Epithelial cell of prostate (primary cell): Measurements from ENCODE around the gene HMGCS1.
"Not testable (repeated sequence)": the region's sequence is repeated elsewhere in the genome, so short reads cannot be mapped to it uniquely, and the experiment has no call there.

Source experiments
- DNase-seq: peaks from one replicate; pipeline ENCODE4 v3.0.0-alpha.2; 2011; ENCODE audit warnings: low read depth, low spot score
- H3K27ac ChIP-seq: fragments of 450-650 bp; 2 replicates; pipeline ENCODE4 v1.5.1; 2017; ENCODE audit warnings: mild to moderate bottlenecking

The HMGCS1 gene

GRCh38 chr5:43313854-43314457 is 744 bp upstream of the HMGCS1 start:
- peak overlapping the region; percentile 92 for H3K27ac ChIP-seq
- no peak for DNase-seq

DNA sequence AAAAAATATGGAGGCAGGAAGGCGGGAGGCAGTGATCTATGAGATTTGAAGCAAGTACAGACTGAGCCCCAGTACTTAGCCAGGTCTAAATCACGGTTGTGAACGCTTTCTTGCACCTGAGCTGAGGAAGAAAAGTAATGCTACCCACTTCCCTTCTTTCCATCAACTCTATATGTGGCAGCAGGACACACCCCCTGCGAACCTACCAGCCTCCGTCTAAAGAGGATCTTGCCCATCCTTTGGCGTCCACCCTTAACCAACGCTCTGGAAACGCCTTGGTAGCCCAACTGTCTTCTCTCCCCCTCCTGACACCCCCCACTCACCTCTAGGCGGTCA is 545 bp downstream of the HMGCS1 start:
- H3K27ac ChIP-seq, result peak overlapping the region; percentile 92
- no peak for DNase-seq

GRCh38 chr5:43312076-43312661 is 1.0 kb downstream of the HMGCS1 start:
- peak overlapping the region; percentile 92 for H3K27ac ChIP-seq
- no peak for DNase-seq

- peak; percentile 65 for DNase-seq
Measured at GRCh38 chr5:43309637-43310036, 3.6 kb downstream of the HMGCS1 start.

DNA sequence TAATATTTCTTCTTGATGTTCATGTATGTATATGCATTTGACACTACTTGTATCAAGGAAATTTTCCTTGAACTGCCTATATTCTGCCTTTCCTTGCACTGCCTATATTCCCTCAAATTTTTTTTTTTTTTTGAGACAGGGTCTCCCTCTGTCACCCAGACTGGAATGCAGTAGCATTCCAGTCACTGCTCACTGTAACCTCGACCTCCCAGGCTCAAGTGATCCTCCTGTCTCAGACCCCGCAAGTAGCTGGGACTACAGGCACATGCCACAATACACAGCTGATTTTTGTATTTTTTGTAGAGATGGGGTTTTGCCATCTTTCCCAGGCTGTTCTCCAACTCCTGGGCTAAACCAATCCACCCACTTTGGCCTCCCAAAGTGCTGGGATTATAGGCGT is 4.1 kb downstream of the HMGCS1 start:
- no peak for DNase-seq
- peak overlapping the region; percentile 50 for H3K27ac ChIP-seq

More at GRCh38 chr5:43309637-43310036, 3.6 kb downstream of the HMGCS1 start:
- peak overlapping the region; percentile 50 for H3K27ac ChIP-seq

- DNase-seq, result not testable (repeated sequence)
- peak overlapping the region; percentile 50 for H3K27ac ChIP-seq
Measured at GRCh38 chr5:43306954-43307353, 6.3 kb downstream of the HMGCS1 start.

- DNase-seq, result no peak
- no peak overlapping the region for H3K27ac ChIP-seq
Measured at GRCh38 chr5:43305948-43306565, 7.2 kb downstream of the HMGCS1 start.

GRCh38 chr5:43304525-43304924 is 8.7 kb downstream of the HMGCS1 start:
- H3K27ac ChIP-seq, result peak overlapping the region; percentile 2
- no peak for DNase-seq

DNA sequence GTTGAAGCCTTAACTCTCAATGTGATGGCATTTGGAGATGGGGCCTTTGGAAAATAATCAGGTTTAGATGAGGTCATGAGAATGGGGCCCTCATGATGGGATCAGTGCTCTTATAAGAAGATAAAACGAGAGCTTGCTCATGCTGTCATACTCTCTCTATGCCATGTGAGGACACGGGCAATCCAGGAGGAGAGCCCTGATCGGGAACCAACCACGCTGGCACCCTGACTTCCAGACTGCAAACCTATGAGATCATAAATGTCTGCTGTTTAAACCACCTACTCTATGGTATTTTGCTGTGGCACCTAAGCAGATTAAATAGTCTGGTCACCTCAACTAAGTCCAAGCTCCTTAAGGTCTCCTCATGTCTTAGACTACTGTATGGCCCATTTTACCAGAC is 10.0 kb downstream of the HMGCS1 start:
- no peak overlapping the region for H3K27ac ChIP-seq
- no peak for DNase-seq

DNA sequence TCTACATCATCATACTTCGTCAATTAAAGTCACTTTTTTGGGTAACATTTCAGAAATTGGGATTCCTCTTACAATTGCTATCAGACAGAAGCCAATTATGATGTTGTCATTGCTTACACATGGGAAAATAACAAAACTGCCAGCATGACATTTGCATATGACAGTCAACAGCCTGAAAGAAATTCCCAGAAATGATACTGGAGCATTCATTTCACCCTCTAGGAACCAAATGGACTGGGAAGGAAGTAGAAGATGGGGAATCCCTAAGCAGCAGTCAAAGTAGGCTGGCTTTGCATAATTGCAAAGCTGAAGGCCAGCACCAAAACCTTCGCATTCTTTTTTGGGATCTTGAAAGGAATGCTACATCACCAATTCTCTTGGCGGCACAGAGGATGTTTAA is 10.7 kb downstream of the HMGCS1 start:
- peak overlapping the region; percentile 0 for H3K27ac ChIP-seq
- no peak for DNase-seq

- H3K27ac ChIP-seq, result peak overlapping the region; percentile 0
- no peak for DNase-seq
Measured at GRCh38 chr5:43301653-43302091, 11.5 kb downstream of the HMGCS1 start.

DNA sequence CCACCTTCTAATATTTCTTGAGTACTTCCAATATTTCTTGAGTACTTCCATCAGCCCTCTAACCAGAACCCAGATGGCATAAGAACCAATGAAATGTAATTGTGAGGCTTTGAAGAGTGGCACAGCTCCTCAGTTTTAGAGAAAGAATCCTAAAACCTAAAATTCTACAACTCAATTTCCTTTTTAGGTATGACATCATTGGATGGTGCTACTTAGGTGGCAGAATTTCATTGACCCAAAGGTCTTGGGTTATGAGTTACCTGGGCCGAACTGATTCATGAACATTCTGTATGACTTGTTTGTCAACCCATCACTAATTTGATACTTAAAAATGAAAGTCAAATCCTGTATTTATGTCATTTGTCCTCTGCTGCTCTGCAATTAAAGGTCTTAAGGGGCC is 13.1 kb downstream of the HMGCS1 start:
- DNase-seq, result no peak
- no peak overlapping the region for H3K27ac ChIP-seq

- no peak overlapping the region for H3K27ac ChIP-seq
- DNase-seq, result no peak
Measured at GRCh38 chr5:43298443-43298842, 14.8 kb downstream of the HMGCS1 start.

DNA sequence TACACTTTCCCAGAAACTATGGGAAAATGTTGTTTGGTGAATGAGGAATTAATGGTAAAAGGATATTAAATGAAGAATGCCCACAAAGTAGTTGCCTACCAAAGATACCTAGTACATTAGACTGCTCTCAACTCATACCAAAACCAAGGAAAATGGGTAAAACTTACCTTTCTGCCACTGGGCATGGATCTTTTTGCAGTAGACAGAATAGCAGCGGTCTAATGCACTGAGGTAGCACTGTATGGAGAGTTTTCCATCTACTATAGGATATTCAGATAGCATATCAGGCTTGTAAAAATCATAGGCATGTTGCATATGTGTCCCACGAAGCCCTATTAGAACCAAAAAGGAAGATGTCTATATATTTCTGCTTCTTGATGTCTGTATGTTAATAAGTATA is 16.4 kb downstream of the HMGCS1 start:
- DNase-seq, result no peak
- no peak overlapping the region for H3K27ac ChIP-seq

DNA sequence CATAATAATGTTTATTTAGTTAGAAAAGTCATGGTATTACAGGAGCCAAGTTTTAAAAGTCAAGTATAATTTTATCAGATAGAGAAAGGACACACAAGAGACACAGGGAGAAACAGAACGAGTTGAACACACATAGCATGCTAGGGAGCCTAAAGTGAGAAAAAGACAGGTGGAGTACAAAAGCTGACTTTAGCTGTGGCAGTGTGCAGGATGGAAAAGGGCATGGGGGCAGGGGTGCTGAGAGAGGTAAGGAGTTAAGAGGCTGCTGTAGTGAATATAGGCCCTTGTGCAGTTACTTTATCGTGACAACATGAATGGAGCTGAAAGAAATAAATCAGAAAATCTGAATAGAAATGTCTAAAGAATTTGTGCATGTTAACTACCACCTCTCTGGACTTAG is 18.0 kb downstream of the HMGCS1 start:
- no peak overlapping the region for H3K27ac ChIP-seq

GRCh38 chr5:43294226-43294625 is 19.0 kb downstream of the HMGCS1 start:
- H3K27ac ChIP-seq, result peak overlapping the region; percentile 15
- DNase-seq, result no peak

More for the DNA sequence above, 18.0 kb downstream of the HMGCS1 start:
- DNase-seq, result no peak

GRCh38 chr5:43290726-43291125 is 22.5 kb downstream of the HMGCS1 start:
- no peak overlapping the region for H3K27ac ChIP-seq
- DNase-seq, result no peak

DNA sequence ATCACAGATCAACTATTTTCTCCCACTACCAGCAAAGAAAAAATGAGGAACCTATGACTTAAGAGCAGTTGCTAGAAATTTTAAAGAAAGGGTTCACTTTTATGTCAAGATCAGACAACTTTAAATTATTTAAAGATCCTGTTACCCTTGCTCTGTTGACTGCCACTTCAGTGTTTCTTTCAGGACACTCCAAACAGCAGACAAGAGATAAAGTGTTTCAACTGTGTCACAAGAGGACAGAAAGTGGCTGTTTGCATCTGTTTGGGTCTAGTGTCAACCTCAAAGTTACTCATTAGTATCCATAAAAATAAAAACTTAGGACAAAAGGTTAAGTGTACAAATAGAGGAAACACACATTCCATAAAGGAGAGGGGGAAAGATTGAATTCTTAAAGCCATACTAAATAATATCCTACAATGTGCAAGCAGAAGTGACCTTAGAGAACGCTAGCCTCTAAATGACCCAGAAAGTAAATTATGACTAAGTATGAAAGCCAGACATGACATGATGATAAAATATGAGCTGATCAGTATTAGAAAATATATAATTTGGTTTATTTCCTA is 24.9 kb downstream of the HMGCS1 start:
- H3K27ac ChIP-seq, result no peak overlapping the region
- no peak for DNase-seq

DNA sequence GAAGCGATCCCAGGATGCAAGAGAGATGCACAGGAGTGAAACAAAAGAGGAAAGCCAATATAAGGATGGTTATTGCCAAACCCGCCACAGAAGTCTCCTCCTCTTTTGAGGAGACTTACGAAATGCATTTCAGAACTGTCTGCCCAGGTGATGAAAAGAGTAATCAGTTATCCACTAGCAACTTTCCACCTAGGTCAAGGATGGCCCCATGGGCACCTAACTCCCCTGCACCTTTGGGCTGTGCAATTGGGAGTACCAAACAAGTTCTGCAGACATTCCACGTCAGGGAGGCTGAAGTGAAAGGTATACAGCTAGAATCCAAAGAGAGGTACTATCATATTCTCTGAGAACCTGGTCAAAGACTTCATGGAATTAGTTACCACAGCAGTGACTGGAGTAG is 25.7 kb downstream of the HMGCS1 start:
- H3K27ac ChIP-seq, result no peak overlapping the region

GRCh38 chr5:43286623-43287022 is 26.6 kb downstream of the HMGCS1 start:
- no peak for DNase-seq
- H3K27ac ChIP-seq, result no peak overlapping the region

More for the DNA sequence above, 25.7 kb downstream of the HMGCS1 start:
- DNase-seq, result no peak

GRCh38 chr5:43281840-43282658 is 31.2 kb downstream of the HMGCS1 start:
- H3K27ac ChIP-seq, result peak overlapping the region; percentile 52
- DNase-seq, result peak; percentile 44
